Endometrial microvascular endothelial cells (primary cell): Measurements from ENCODE around the gene NCK1. TPM values are rescaled to one million over a fixed set of nuclear protein-coding genes. Genes with fewer than 3 reads are reported as not detected.
"Not testable (repeated sequence)": the region's sequence is repeated elsewhere in the genome, so short reads cannot be mapped to it uniquely, and the experiment has no call there.

Experiments
- in situ Hi-C: cut with HindIII; loops from 2 replicates; pipeline ENCODE4 v1.10.0; 2017; ENCODE audit warnings: low sequenced_read_pairs, low pct_unique_long_range_greater_than_20kb; ENCODE audit errors: inconsistent ontology term
- total RNA-seq: library from RNA; depleted of rRNA; stranded (reverse); fragments of >200 nt; gene quantifications from one replicate; pipeline ENCODE4 v1.2.3, GENCODE V29; 2015; ENCODE audit errors: inconsistent ontology term

Gene NCK1
- total RNA-seq, 1 donor from 2014 or later = 59.3 TPM

DNA sequence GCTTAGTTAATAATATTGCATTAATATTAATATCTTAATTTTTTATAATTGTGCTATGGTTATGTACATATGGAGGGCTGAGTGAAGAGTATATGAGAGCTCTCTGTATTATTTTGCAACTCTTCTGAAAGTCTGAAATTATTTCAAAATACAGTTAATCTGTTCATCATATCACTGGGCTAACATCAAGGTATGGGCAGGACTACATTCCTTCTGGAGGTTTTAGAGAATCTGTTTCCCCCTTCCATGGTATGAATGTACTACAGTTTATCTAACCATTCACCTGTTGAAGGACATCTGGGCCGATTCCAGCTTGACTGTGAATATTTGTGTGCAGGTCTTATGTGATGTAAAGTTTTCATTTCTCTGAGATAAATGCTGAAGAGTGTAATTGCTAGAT lies 100.9 kb downstream of the NCK1 start:
- in situ Hi-C loops = no loop called here

DNA sequence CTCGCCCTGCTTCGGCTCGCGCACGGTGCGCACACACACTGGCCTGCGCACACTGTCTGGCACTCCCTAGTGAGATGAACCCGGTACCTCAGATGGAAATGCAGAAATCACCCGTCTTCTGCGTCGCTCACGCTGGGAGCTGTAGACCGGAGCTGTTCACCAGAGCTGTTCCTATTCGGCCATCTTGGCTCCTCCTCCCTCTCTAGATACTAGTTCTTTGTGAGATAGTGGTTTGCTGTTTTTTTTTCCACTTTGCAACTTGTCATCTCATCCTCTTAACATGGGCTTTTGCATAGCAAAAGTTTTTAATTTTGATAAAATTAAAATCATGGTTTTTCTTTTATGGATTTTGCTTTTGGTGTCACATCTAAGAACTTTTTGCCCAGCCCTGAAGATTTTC lies 107.5 kb downstream of the NCK1 start:
- in situ Hi-C loops = not testable (repeated sequence)

DNA sequence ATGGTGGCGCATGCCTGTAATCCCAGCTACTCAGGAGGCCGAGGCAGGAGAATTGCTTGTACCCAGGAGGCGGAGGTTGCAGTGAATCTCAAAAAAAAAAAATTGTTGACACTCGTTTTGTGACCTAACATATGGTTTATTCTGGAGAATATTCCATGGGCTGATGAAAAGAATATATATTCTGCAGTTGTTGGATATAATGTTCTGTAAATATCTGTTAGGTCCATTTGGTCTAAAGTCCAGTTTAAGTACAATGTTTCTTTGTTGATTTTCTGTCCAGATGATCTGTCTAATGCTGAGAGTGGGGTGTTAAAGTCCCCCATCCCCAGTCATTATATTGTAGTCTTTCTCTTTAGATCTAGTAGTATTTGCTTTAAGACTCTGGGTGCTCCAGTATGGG lies 111.3 kb downstream of the NCK1 start:
- in situ Hi-C loops = no loop called here

DNA sequence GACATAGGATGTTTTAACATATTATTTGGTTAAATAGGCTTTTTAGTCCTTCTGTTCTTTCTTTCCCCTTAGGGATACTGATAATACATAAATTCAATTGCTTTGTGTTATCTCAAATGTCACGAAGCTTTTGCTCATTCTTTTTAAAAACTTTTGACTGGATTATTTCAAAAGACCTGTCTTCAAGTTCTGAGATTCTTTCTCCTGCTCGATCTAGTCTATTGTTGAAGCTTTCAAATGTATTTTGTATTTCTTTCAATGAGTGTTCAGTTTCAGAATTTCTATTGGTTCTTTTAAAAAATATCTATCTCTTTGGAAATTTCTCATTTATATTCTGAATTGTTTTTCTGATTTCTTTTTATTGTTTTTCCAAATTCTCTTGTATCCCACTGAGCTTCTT lies 112.7 kb downstream of the NCK1 start:
- in situ Hi-C loops = loop anchor here (25.0 kb wide), 1 partner anchor 212 kb away; the partner anchor contains the start of gene STAG1

DNA sequence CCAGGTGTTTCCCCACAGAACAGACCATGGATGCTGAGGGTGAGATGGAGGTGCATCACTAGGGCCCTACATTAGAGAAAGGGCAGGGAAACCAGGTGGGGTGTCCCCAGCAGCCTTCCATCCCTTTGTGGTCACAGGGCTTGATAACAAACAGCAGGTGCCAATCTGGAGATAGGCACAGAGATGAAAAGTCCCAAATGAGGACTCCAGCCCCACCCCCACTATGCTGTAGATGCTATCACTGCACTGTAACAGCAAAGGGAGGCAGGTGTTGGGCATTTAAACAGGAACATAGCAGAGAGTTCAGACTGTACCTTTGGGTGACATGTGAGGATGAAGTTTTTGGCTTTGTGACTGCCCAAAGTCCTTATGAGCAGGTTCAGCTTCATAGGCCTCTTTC lies 117.2 kb downstream of the NCK1 start:
- in situ Hi-C loops = loop anchor here (25.0 kb wide), 1 partner anchor 217 kb away; the partner anchor contains the start of gene STAG1

DNA sequence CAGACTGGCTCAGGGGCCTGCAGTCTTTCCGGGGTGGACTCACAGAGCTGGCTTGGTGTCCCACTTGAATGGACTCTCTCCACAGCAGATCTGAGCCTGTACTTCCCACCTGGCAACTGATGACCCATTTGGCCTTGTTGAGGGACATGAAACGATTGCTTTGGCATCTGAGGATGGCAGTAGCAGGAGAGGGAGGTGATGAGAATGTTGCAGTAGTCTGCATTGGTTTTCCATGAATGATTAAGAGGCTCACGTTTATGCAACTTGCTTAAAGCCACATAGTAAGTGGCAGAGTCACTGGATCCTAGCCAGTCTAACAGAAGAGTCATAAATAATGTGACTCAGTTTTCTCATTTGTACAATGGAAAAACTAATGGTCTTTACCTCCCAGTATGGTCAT lies 117.7 kb downstream of the NCK1 start:
- in situ Hi-C loops = loop anchor here (25.0 kb wide), 1 partner anchor 217 kb away; the partner anchor contains the start of gene STAG1

DNA sequence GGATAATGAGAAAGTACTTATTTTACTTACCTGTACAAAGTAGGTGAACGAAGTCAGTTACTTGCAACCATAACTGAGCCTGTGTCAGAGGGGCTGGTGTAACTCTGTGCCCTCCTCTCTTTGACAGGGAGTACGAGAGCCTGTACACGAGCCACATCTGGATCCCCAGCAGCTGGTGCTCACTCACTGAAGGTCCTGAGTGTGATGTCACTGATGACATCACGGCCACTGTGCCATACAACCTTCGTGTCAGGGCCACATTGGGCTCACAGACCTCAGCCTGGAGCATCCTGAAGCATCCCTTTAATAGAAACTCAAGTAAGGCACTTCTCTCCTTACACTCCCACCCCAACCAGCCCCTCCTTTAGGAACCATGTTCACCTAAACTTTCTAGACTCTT lies 120.0 kb downstream of the NCK1 start:
- in situ Hi-C loops = loop anchor here (25.0 kb wide), 1 partner anchor 220 kb away; the partner anchor contains the start of gene STAG1

DNA sequence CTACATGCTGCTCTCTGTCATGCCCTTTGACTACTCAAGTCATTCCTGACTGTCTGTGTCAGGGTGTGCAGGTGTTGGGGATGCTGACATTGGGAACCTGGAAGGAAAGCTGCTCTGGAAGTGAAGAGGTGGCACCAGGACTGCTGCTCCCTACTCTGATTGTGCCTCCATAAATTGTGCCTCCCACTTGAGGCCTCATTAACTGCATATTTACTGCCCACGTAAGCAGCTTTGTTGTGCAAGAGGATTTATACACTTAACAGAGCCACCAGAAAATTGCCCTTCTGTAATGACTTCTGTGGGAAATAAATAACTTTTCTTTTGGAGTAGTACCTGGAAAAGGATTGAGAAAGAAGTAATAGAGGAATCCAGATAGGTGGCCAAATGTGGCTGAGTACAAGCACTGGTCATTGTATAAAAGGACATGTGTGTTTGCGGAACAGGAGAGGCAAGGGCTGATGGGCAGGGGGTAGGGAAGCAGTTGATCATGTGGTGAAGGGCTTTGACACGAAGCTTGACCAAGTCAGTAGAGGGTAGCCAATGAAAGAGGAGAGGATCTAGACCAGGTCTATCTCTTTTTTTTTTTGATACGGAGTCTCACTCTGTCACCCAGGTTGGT lies 120.6 kb downstream of the NCK1 start:
- in situ Hi-C loops = loop anchor here (25.0 kb wide), 1 partner anchor 220 kb away; the partner anchor contains the start of gene STAG1

DNA sequence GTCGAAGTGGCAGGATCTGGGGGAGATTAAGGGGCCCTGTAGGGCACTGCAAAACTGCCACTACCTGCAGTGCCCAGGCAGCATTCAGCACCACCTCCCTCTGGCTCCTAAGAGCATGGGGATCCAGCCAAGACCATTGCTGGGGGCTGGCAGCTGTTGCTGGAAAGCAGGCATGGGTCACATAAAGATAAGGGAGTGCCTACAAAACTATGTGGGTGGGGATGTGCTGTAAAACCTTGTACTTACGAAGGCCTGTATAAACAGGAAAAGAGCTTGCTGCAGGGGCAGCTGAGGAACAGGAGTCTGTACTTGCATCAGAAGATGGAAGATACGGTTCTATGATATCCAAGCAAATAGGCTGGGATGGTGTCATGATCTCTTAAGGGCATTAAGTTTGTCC lies 122.8 kb downstream of the NCK1 start:
- in situ Hi-C loops = loop anchor here (25.0 kb wide), 1 partner anchor 223 kb away; the partner anchor contains the start of gene STAG1

DNA sequence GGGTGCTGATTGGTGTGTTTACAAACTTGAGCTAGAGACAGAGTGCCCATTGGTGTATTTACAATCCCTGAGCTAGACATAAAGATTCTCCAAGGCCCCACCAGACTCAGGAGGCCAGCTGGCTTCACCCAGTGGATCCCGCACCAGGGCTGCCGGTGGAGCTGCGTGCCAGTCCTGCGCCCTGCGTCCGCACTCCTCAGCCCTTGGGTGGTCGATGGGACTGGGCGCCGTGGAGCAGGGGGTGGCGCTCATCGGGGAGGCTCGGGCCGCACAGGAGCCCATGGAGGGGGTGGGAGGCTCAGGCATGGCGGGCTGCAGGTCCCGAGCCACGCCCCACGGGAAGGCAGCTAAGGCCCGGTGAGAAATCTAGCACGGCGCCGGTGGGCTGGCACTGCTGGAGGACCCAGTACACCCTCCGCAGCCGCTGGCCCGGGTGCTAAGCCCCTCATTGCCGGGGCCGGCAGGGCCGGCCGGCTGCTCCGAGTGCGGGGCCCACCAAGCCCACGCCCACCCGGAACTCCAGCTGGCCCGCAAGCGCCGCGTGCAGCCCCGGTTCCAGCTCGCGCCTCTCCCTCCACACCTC lies 125.5 kb downstream of the NCK1 start:
- in situ Hi-C loops = loop anchor here (25.0 kb wide), 1 partner anchor 225 kb away; the partner anchor contains the start of gene STAG1

DNA sequence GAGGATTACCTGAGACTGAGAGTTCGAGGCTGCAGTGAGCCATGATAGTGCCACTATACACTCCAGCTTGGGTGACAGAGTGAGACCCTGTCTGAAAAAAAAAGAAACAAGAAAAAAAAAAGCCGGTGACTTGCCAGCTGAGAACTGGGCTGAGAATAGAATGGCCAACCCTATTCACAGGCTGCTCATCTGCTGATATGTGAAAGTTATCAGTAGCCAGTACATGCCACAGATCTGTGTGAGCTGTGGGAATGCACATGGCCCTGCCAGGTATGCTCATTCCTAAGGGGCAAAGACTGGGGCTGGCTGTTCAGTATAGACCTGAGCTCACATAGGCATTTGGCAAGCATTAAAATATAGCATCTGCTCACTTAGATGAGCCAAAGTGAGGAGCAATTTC lies 126.6 kb downstream of the NCK1 start:
- in situ Hi-C loops = loop anchor here (25.0 kb wide), 1 partner anchor 226 kb away; the partner anchor contains the start of gene STAG1

DNA sequence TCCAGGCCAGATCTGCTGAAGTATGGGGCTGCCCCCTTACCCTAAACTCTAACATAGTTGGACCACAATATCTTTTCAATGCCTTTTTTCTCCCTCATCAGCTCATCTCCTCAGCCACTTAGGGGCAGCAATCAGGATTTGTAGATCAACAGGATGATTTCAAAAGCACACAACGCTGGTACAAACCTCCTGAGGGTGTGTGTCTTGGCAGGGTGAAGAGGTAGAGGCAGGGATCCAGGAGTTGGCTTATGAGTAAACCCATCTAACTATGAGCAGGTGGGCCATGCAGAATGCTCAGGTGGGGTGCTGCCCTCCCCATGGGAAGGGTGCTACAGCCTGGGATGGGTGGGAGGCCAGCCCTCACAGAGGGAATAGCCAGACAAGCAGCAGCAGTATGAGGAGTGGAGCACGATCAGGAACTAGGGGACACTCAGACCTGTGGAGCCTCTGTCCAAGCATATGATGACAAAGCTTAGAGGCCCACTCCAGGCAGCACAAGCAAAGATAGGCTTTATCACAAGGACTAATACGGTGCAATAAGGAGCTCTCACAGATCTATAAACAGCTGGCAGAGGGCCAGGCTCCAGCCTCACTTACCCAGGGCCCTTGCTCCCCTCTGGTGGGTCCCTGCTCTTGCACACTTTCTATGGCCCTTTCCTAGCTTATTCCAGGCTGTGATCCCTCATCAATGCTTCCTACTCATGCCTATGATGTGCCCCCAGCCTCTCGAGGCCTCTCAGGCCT lies 127.9 kb downstream of the NCK1 start:
- in situ Hi-C loops = loop anchor here (25.0 kb wide), 1 partner anchor 228 kb away; the partner anchor contains the start of gene STAG1

DNA sequence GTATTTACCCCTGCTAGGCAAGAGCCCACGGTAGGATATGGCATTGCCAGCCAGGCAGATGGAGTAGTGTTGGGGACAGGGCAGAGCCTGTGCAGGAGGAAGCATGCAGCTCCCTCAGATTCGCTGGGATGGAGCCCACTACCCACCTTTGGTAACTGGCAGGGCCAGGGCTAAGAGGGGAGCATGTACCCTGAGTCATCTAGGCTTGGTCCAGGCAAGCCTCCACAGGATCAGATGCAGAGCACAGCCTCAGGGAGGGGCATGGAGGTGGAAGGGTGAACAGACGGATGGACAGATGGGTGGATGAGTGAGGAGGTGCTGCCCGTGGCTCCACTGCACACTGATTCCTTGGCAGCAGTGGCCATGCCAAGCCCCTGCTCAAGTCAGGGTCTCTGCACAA lies 128.8 kb downstream of the NCK1 start:
- in situ Hi-C loops = loop anchor here (25.0 kb wide), 1 partner anchor 229 kb away; the partner anchor contains the start of gene STAG1

DNA sequence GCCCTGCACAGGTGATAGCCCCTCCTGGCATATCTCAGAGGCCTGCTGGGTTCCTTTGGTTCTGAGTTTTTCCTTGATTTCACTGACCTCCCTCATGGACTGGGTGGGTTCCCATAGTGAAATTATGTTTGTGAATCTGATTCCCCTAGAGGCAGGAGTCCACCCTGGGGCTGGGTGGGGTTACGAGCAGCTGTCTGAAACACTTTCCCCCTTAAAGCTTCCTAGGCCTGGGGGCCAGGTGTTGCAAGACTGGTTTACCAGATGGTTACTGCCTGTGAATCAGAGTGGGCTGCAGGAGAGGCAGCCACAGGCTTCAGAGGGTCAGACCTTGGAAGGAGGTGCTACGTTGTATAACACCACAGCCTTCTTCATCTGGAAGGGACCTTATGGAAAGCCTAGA lies 130.1 kb downstream of the NCK1 start:
- in situ Hi-C loops = loop anchor here (25.0 kb wide), 1 partner anchor 230 kb away; the partner anchor contains the start of gene STAG1

DNA sequence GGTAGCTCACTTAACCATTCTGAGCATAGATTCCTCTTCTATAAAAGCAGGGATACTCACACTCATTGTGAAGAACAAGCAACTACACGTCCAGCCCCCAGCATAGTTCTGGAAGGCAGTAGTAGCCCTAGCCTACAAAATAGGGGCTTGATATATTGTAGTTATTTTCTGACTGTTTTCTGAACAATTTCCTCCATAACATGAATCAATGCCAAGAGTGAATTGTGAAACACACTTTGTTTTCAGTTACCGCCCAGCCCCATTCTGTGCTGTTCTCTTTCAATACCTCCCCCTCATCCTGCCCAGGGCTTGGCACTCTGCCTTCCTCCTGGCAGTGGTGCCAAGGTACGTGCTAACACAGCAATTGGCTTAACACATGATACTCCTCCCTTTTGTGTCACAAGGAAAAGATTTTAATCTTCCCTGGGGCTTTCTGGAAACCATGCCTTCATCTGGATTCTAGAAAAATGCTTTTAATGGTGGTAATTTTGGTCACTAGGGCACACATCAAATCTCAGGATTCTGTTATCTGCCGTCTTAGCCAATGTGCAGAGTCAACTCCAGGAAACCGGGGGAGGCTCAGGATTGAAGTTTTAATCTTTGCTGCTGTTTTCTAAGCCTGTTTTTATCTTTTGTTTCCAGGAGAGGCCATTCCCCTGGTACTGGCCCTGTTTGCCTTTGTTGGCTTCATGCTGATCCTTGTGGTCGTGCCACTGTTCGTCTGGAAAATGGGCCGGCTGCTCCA lies 132.9 kb downstream of the NCK1 start:
- in situ Hi-C loops = loop anchor here (25.0 kb wide), 1 partner anchor 233 kb away; the partner anchor contains the start of gene STAG1

DNA sequence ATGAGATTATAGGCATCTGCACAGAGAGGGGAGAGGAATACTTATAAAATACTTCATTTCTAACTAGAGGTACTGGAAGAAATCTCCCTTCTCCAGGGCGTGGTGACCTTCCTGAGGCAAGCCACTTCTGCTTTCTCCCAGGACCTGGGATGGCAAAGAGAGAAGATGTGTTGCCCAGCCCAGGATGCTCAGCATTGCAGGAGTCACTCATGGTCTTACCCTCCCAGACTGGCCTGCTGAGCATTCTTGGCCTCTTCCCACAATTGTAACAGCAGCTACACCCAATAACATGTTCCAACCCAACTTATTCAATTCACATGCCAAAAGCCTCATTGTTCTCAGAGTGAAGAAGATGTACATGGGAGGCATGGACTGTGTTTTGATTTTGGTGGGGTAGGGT lies 133.6 kb downstream of the NCK1 start:
- in situ Hi-C loops = loop anchor here (25.0 kb wide), 1 partner anchor 233 kb away; the partner anchor contains the start of gene STAG1
